HEK293T (cell line): ENCODE measurements around the gene LRBA.

Experiments
- ARNT ChIP-seq: fragments of 450-650 bp; IDR thresholded peaks from 2 replicates; pipeline ENCODE4 v1.6.1; 2017; ENCODE audit warnings: mild to moderate bottlenecking
- CTBP1 ChIP-seq: fragments of 450-650 bp; IDR thresholded peaks from 2 replicates; pipeline ENCODE4 v1.6.1; 2016; ENCODE audit warnings: borderline replicate concordance
- FOXA1 ChIP-seq: fragments of 450-650 bp; IDR thresholded peaks from 2 replicates; pipeline ENCODE4 v1.6.1; 2016; ENCODE audit warnings: mild to moderate bottlenecking
- FOXK2 ChIP-seq: fragments of 450-650 bp; IDR thresholded peaks from 2 replicates; pipeline ENCODE4 v1.6.1; 2016; ENCODE audit warnings: mild to moderate bottlenecking
- FOXM1 ChIP-seq: fragments of 450-650 bp; IDR thresholded peaks from 2 replicates; pipeline ENCODE4 v1.6.1; 2017; ENCODE audit warnings: mild to moderate bottlenecking, borderline replicate concordance
- HDGF ChIP-seq: fragments of 450-650 bp; IDR thresholded peaks from 2 replicates; pipeline ENCODE4 v1.6.1; 2017; ENCODE audit warnings: antibody characterized with exemption, borderline replicate concordance
- SP1 ChIP-seq: fragments of 450-650 bp; IDR thresholded peaks from 2 replicates; pipeline ENCODE4 v1.6.1; 2017
- SUZ12 ChIP-seq: fragments of 450-650 bp; IDR thresholded peaks from 2 replicates; pipeline ENCODE4 v1.6.1; 2016; ENCODE audit warnings: mild to moderate bottlenecking
- ZNF384 ChIP-seq: fragments of 450-650 bp; IDR thresholded peaks from 2 replicates; pipeline ENCODE4 v1.6.1; 2016
- TF ChIP-seq, protein P1 (sequence below): fragments of 450-650 bp; IDR thresholded peaks from 2 replicates; pipeline ENCODE4 v1.6.1; 2016

GRCh38 chr4:150584111-150584915 is 430.8 kb downstream of the LRBA start:
- TF ChIP-seq SP1 (no peak), SUZ12 (no peak), ARNT (no peak), FOXM1 (no peak), HDGF (no peak), FOXK2 (no peak), CTBP1 (no peak), ZNF384 (no peak), FOXA1 (no peak)
- TF ChIP-seq, protein P1, sequence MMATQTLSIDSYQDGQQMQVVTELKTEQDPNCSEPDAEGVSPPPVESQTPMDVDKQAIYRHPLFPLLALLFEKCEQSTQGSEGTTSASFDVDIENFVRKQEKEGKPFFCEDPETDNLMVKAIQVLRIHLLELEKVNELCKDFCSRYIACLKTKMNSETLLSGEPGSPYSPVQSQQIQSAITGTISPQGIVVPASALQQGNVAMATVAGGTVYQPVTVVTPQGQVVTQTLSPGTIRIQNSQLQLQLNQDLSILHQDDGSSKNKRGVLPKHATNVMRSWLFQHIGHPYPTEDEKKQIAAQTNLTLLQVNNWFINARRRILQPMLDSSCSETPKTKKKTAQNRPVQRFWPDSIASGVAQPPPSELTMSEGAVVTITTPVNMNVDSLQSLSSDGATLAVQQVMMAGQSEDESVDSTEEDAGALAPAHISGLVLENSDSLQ = no peak
